Skeletal muscle satellite cell (primary cell): ENCODE results near the gene MEPE.
A peak's percentile ranks its signal among the peaks of the same experiment; 100 is the strongest.

Experiments used
- H3K27me3 ChIP-seq: 2 replicates; pipeline ENCODE4 v1.7.0; 2013; ENCODE audit warnings: low read length; ENCODE audit not compliant: control insufficient read depth, insufficient read depth
- H3K36me3 ChIP-seq: 2 replicates; pipeline ENCODE4 v1.7.0; 2013; ENCODE audit warnings: mild to moderate bottlenecking, control low read depth, low read length; ENCODE audit not compliant: insufficient read depth
- H3K4me1 ChIP-seq: 2 replicates; pipeline ENCODE4 v1.7.0; 2013; ENCODE audit warnings: low read length; ENCODE audit not compliant: control insufficient read depth, insufficient read depth
- H3K4me2 ChIP-seq: 2 replicates; pipeline ENCODE4 v1.7.0; 2013; ENCODE audit warnings: mild to moderate bottlenecking, low read length
- H3K4me3 ChIP-seq: 2 replicates; pipeline ENCODE4 v1.7.0; 2013; ENCODE audit warnings: low read length
- H3K9ac ChIP-seq: 2 replicates; pipeline ENCODE4 v1.7.0; 2013; ENCODE audit warnings: mild to moderate bottlenecking, low read depth, low read length, moderate library complexity
- H3K9me3 ChIP-seq: replicated peaks from 2 replicates; pipeline ENCODE4 v1.7.0; 2013; ENCODE audit warnings: mild to moderate bottlenecking, control low read depth, low read length

MEPE gene

GRCh38 chr4:87819281-87819919 lies 13.4 kb upstream of the MEPE start:
- H3K9ac ChIP-seq, result peak overlapping the region; percentile 52

DNA sequence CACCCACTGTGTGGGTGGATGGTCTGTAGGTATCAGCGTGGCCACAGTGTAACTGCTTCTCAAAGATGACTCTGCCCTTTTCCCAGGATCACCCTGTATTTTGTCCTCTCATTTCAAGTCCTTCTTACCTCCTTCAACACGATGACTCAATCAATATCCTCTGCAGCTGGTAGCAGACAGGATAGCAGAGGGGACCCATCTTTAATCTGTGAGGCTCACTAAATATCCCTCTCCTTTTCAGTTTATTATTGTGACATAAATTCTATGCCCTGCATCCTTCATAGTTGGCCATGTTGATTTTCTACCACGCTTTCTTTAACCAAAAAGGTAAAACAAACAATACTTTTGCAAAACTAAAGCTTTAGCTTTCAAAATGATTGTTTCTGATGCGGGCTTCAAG lies 9.6 kb upstream of the MEPE start:
- Histone ChIP-seq H3K4me2 (no peak overlapping the region), H3K9me3 (no peaks in the 10 kb centered on the region), H3K36me3 (no peaks in the 10 kb centered on the region), H3K27me3 (no peaks in the 10 kb centered on the region), H3K4me1 (peaks cover 13% of the 10 kb centered on the region), H3K9ac (no peak overlapping the region), H3K4me3 (no peak overlapping the region)

More at GRCh38 chr4:87819281-87819919, 13.4 kb upstream of the MEPE start:
- Histone ChIP-seq H3K4me2 (peak overlapping the region; percentile 35), H3K27me3 (no peaks in the 10 kb centered on the region), H3K36me3 (no peaks in the 10 kb centered on the region), H3K9me3 (no peaks in the 10 kb centered on the region), H3K4me3 (no peak overlapping the region), H3K4me1 (peaks cover 13% of the 10 kb centered on the region)

DNA sequence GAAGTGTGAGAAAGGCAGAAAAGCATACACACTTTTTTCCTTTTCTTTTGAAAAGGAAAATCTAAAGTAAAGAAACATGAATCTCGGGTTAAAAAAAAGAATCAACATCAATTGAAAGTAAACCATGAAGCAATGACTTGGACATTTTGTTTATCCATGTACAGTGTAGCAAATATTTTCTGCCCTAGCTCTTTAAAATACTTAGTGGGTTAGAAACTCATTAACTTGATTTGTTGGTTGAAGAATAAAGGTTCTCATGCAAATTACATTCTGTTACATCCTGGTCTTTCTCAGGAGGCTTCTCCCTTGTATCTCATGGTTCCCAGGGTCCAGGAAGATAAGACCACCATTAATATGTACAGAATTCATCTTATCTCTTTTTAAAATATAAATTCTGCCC lies 9.0 kb upstream of the MEPE start:
- Histone ChIP-seq H3K9ac (no peak overlapping the region), H3K27me3 (no peaks in the 10 kb centered on the region), H3K4me1 (peaks cover 12% of the 10 kb centered on the region), H3K9me3 (no peaks in the 10 kb centered on the region), H3K36me3 (no peaks in the 10 kb centered on the region), H3K4me3 (no peak overlapping the region), H3K4me2 (no peak overlapping the region)

DNA sequence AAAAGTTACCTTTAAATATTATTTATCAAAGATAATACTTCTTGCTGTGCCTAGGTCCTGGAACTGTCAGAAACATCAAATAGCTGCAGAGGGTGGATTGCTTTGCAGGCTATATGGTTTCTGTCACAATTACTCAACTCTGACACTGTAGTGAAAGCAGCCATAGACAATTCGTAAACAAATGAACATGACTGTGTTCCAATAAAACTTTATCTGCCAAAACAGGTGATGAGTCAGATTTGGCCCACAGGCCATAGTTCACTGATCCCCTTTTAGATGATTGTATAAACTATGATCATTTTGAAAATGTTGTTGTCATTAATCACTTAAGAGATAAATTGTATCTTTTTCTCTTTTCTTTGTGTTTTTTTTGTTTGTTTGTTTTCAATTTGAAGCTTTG lies 8.4 kb upstream of the MEPE start:
- Histone ChIP-seq H3K4me3 (no peak overlapping the region), H3K4me2 (no peak overlapping the region), H3K4me1 (peaks cover 6% of the 10 kb centered on the region), H3K36me3 (no peaks in the 10 kb centered on the region), H3K9me3 (no peaks in the 10 kb centered on the region), H3K27me3 (no peaks in the 10 kb centered on the region), H3K9ac (no peak overlapping the region)

DNA sequence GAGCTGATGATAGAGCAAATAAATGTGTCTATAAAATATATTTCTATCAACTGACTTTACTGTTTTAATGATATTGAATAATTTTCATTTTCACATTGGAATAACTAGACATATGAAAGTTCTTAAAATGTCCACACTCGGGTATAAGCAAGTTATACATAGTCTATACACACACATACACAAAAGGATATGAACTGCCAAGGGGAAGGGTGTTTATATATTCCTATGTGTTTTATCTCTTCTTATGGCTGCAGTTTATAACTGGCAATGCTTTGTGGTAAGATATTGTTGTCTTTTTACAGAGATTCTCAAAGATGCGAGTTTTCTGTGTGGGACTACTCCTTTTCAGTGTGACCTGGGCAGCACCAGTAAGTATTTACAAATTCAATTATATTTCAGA lies 1.6 kb downstream of the MEPE start:
- no peaks in the 10 kb centered on the region for H3K36me3 ChIP-seq
- H3K9ac ChIP-seq, result no peak overlapping the region
- H3K4me2 ChIP-seq, result no peak overlapping the region
- no peak overlapping the region for H3K4me3 ChIP-seq
- no peaks in the 10 kb centered on the region for H3K9me3 ChIP-seq
- H3K4me1 ChIP-seq, result peaks cover 7% of the 10 kb centered on the region
- no peaks in the 10 kb centered on the region for H3K27me3 ChIP-seq

DNA sequence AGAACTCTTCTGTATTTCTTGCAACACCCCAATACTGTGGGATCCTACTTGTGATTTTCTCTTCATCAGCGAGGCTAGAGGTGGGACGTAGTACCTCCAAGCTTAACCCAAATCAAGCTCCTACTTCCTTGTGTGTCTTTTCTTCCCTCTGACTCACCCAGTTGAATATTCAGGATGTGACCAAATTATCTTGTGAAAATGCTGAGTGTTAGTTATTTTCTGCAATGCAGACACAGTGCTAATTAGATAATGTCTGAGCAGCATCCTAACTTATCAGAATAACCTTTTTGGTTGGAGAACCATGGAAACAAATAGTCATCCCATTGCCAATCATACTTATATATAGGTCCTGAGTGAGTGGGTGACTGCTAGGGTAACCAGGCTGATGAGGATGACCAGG lies 2.4 kb downstream of the MEPE start:
- H3K36me3 ChIP-seq, result no peaks in the 10 kb centered on the region
- H3K9ac ChIP-seq, result no peak overlapping the region
- peaks cover 7% of the 10 kb centered on the region for H3K4me1 ChIP-seq
- no peak overlapping the region for H3K4me3 ChIP-seq
- H3K27me3 ChIP-seq, result no peaks in the 10 kb centered on the region
- no peak overlapping the region for H3K4me2 ChIP-seq
- no peaks in the 10 kb centered on the region for H3K9me3 ChIP-seq

DNA sequence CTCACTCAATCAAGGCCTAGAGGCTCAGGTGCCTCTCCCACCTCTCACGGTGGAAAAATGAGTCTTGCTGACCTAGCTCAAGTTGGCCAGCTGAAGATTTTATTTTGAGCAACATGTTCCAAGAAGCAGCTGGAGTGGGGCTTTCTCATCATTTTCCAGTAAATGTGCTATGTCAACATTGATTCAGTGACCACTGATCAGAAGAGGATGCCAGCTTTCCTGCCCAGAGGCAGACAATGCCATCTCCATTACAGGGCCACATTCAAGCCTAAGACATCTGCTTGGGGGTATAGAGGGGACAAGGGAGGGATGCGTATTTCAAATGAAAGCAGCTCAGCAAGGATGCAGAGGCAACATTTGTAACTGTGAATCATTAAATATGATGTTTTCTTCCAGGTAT lies 3.0 kb downstream of the MEPE start:
- Histone ChIP-seq H3K4me2 (no peak overlapping the region), H3K27me3 (no peaks in the 10 kb centered on the region), H3K9me3 (no peaks in the 10 kb centered on the region), H3K4me1 (peaks cover 7% of the 10 kb centered on the region), H3K36me3 (no peaks in the 10 kb centered on the region), H3K4me3 (no peak overlapping the region), H3K9ac (no peak overlapping the region)

GRCh38 chr4:87838205-87838604 lies 5.4 kb downstream of the MEPE start:
- peaks cover 8% of the 10 kb centered on the region for H3K4me1 ChIP-seq
- H3K4me3 ChIP-seq, result no peak overlapping the region
- no peaks in the 10 kb centered on the region for H3K27me3 ChIP-seq
- no peak overlapping the region for H3K9ac ChIP-seq
- H3K9me3 ChIP-seq, result no peaks in the 10 kb centered on the region
- no peaks in the 10 kb centered on the region for H3K36me3 ChIP-seq
- H3K4me2 ChIP-seq, result no peak overlapping the region

DNA sequence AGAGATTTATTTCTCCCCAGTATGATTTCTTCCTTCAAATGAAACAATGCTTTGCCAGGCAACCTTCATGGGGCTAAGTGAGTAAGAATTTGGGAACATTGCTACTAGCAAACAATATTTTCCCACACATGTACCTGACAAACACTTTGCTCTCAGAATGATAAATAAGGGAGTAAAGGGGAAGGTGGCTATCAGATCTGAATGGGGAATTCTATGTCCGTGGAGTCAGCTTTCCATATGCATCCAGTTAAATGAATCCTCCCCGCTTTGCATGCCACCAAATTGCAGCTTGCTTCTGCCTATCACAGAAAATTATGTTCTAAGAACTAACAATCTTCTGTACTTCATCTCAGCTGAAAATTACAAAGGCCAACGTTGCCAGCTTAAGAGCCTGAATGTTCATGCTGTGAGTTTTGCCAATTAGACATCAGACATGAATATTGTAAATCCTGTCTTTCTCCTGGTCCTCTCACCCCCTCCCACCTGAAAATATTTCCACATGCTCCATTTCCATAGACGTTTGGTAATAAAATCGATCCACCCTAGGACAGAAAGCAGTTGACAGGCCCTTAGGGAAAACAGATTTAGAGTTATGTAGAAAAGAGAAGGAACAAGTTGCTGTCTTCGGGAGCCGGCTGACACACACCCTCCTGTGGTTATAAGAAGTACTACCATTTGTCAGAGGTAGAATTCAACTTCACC lies 6.3 kb downstream of the MEPE start:
- no peaks in the 10 kb centered on the region for H3K27me3 ChIP-seq
- no peak overlapping the region for H3K9ac ChIP-seq
- no peaks in the 10 kb centered on the region for H3K9me3 ChIP-seq
- peaks cover 17% of the 10 kb centered on the region for H3K4me1 ChIP-seq
- H3K4me2 ChIP-seq, result no peak overlapping the region
- no peak overlapping the region for H3K4me3 ChIP-seq
- H3K36me3 ChIP-seq, result no peaks in the 10 kb centered on the region

DNA sequence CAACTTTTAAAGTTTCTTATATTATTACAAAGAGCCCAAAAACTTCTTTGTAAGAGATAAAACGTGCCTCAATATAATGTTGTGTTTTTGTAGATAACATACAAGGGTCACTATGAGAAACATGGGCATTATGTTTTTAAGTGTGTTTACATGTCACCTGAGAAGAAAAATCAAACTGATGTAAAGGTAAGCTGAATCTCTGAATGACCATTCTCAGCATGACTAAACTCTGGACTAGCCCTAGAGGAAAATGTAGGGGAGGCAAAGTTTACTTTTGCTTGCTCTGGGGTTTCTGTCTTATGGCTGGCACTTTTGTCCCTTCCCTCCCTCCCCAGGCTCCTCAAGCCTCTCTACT lies 6.8 kb downstream of the MEPE start:
- Histone ChIP-seq H3K36me3 (no peaks in the 10 kb centered on the region), H3K9ac (no peak overlapping the region), H3K4me3 (no peak overlapping the region), H3K27me3 (no peaks in the 10 kb centered on the region), H3K9me3 (no peaks in the 10 kb centered on the region), H3K4me1 (peaks cover 22% of the 10 kb centered on the region), H3K4me2 (no peak overlapping the region)

- H3K4me1 ChIP-seq, result peaks cover 25% of the 10 kb centered on the region
- H3K36me3 ChIP-seq, result no peaks in the 10 kb centered on the region
- H3K9me3 ChIP-seq, result no peaks in the 10 kb centered on the region
- no peak overlapping the region for H3K4me3 ChIP-seq
- no peaks in the 10 kb centered on the region for H3K27me3 ChIP-seq
- H3K4me2 ChIP-seq, result no peak overlapping the region
- H3K9ac ChIP-seq, result no peak overlapping the region
Measured at GRCh38 chr4:87840149-87840548, 7.4 kb downstream of the MEPE start.

- Histone ChIP-seq H3K36me3 (no peaks in the 10 kb centered on the region), H3K4me1 (peaks cover 22% of the 10 kb centered on the region), H3K4me3 (peak overlapping the region; percentile 32), H3K9ac (peak overlapping the region; percentile 64), H3K27me3 (no peaks in the 10 kb centered on the region), H3K4me2 (peak overlapping the region; percentile 38), H3K9me3 (no peaks in the 10 kb centered on the region)
Measured at GRCh38 chr4:87843936-87844335, 11.2 kb downstream of the MEPE start.
